Thyroid gland (tissue), 4 donors: Measurements from ENCODE around the gene CEP192. TPM values are rescaled to one million over a fixed set of nuclear protein-coding genes. Genes with fewer than 3 reads are reported as not detected.

Source experiments
- DNase-seq, 2 donors: peaks; one replicate each; pipeline ENCODE4 v3.0.0-alpha.2; 2019
- H3K27ac ChIP-seq, 3 donors: fragments of 200-600 bp; sonication (generic); 1 replicate in 2 of 3; 2 replicates in 1 of 3; pipeline ENCODE4 v1.5.1; 2016 to 2019; ENCODE audit warnings: mild to moderate bottlenecking in 1 of 3, moderate library complexity in 1 of 3
- H3K27me3 ChIP-seq: fragments of 200-600 bp; sonication (generic); one replicate; pipeline ENCODE4 v1.5.1; 2019
- H3K36me3 ChIP-seq, 2 donors: fragments of 200-600 bp; sonication (generic); one replicate each; pipeline ENCODE4 v1.5.1; 2016 to 2019
- H3K4me1 ChIP-seq, 2 donors: fragments of 200-600 bp; sonication (generic); one replicate each; pipeline ENCODE4 v1.5.1; 2017 to 2019
- H3K4me3 ChIP-seq, 3 donors: fragments of 200-600 bp; sonication (generic); replicated peaks in 1 of 3; 1 replicate in 2 of 3; 2 replicates in 1 of 3; pipeline ENCODE4 v1.5.1; 2016; ENCODE audit warnings: mild to moderate bottlenecking in 1 of 3
- H3K9me3 ChIP-seq: fragments of 200-600 bp; sonication (generic); one replicate; pipeline ENCODE4 v1.5.1; 2017
- POLR2A ChIP-seq, 2 donors: fragments of 450-650 bp; IDR thresholded peaks; one replicate each; pipeline ENCODE4 v1.6.1; 2017; ENCODE audit warnings: antibody characterized with exemption in 2 of 2, mild to moderate bottlenecking in 2 of 2, moderate library complexity in 1 of 2
- WGBS, 2 donors: methylation state at CpG; one replicate each; pipeline ENCODE4 v1.1.5; 2017; 5-methylcytosine and 5-hydroxymethylcytosine counted together
- intact Hi-C: fragments of 100-400 bp; cut with DNase I; formaldehyde crosslinking; loops from one replicate; pipeline ENCODE4 v1.15.1; 2023
- total RNA-seq, 4 donors: library from RNA; depleted of rRNA; stranded (reverse); fragments of >200 nt; gene quantifications; one replicate each; pipeline ENCODE4 v1.2.3, GENCODE V29; 2016
- TF ChIP-seq, protein P1 (sequence below), 6 experiments: fragments of 200-600 bp in 3 of 6; fragments of 450-650 bp in 3 of 6; sonication (generic) in 3 of 6; IDR thresholded peaks; one replicate each; pipeline ENCODE4 v1.5.1; 2016 to 2019; ENCODE audit warnings: antibody characterized with exemption in 6 of 6, mild to moderate bottlenecking in 2 of 6, inconsistent platforms in 1 of 6, moderate library complexity in 1 of 6

Gene CEP192
- total RNA-seq, 4 donors from 2014 or later: 23.8 to 36.0 (median 32.2) TPM

DNA sequence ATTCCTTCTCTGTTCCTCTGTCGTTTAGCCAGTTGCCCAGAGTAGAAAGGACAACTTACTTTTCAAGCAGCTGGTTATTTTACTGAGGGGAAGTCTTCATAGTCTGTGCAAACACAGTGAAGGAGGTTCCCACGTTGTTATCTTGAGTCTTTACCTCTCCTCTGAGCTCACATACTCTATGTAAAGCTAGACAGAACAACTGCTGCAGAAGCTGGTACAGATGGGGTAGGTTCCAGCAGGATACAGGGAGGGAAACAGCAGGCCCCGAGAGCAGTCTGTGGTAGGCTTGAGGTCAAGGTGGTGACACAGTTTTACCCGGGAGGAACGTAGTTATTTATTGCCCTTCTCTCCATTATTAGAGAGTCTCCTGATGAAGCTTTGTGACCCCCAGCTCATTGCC lies 134.0 kb downstream of the CEP192 start:
- no peaks in the 10 kb centered on the region for H3K9me3 ChIP-seq
- intact Hi-C loops: no loop called here
- H3K36me3 ChIP-seq: no peaks in the 10 kb centered on the region
- TF ChIP-seq, protein P1, sequence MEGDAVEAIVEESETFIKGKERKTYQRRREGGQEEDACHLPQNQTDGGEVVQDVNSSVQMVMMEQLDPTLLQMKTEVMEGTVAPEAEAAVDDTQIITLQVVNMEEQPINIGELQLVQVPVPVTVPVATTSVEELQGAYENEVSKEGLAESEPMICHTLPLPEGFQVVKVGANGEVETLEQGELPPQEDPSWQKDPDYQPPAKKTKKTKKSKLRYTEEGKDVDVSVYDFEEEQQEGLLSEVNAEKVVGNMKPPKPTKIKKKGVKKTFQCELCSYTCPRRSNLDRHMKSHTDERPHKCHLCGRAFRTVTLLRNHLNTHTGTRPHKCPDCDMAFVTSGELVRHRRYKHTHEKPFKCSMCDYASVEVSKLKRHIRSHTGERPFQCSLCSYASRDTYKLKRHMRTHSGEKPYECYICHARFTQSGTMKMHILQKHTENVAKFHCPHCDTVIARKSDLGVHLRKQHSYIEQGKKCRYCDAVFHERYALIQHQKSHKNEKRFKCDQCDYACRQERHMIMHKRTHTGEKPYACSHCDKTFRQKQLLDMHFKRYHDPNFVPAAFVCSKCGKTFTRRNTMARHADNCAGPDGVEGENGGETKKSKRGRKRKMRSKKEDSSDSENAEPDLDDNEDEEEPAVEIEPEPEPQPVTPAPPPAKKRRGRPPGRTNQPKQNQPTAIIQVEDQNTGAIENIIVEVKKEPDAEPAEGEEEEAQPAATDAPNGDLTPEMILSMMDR (IDR thresholded peaks at IDR 0.05): no peak
- TF ChIP-seq POLR2A (IDR thresholded peaks at IDR 0.05): no peak
- H3K4me1 ChIP-seq: no peaks in the 10 kb centered on the region
- DNase-seq: no peak
- no peak overlapping the region for H3K4me3 ChIP-seq
- no peak overlapping the region for H3K27ac ChIP-seq
- H3K27me3 ChIP-seq: no peaks in the 10 kb centered on the region
- WGBS, 2 donors: 48 to 60% methylated on average over 5 of the region's 5 CpGs

DNA sequence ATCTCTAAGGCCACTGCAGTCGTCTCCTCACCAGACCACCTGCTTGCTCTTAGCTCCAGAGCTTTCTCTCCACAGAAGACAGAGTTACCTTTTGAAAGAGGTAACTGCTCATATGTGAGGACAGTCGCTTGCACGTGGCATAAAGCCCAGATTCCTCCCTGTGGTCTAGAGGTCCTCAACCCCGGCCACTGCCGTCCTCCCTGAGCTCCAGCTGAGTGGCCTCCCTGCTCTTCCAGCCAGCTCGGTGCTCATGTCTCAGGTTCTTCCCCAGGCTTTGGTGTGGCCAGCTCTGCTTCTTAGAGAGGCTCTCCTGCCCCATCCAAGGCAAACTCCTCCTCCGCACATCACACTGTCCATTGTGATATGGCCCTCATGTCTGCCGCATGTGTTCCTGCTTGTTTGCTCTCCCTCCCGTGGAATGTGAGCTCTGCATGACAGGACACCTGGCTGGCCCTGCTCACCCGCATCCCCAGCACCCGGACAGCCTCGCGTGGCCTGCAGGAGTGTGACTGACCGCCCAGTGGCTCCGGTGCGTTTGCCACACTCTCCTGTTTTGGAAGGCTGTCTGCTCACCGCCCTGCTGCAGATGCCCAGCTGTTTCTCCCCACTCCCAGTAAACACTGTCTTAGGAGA lies 135.9 kb downstream of the CEP192 start:
- WGBS, 2 donors: 88 to 91% methylated on average over 17 of the region's 17 CpGs
- no peaks in the 10 kb centered on the region for H3K9me3 ChIP-seq
- intact Hi-C loops: no loop called here
- no peak for DNase-seq
- no peaks in the 10 kb centered on the region for H3K4me1 ChIP-seq
- H3K27me3 ChIP-seq: no peaks in the 10 kb centered on the region
- no peak for TF ChIP-seq POLR2A (IDR thresholded peaks at IDR 0.05)
- TF ChIP-seq, protein P1 (IDR thresholded peaks at IDR 0.05): no peak
- H3K27ac ChIP-seq: no peak overlapping the region
- H3K4me3 ChIP-seq: no peak overlapping the region
- no peaks in the 10 kb centered on the region for H3K36me3 ChIP-seq

DNA sequence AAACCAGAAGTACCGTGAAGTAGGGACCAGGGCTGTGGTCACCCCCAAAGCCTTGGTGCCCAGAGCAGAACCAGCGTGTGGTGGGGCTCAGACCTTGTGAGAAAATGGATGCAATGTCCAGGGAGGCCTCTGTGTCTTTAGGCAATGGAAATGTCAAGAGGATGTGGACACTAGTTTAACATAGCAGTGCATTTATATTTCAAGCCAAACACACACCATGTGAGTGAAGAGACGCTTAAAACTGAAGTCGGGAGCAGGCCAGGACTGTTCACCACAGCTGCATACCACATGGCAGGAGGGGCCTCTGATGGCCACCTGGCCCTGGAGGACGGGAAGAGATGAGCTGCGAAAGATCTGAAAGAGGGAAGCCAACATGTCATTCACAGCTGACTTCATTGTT lies 140.1 kb downstream of the CEP192 start:
- H3K36me3 ChIP-seq: no peaks in the 10 kb centered on the region
- H3K27ac ChIP-seq: no peak overlapping the region
- no peak overlapping the region for H3K4me3 ChIP-seq
- no peaks in the 10 kb centered on the region for H3K9me3 ChIP-seq
- TF ChIP-seq, protein P1 (IDR thresholded peaks at IDR 0.05): no peak
- no peak for TF ChIP-seq POLR2A (IDR thresholded peaks at IDR 0.05)
- 84 to 94% methylated on average over 6 of the region's 6 CpGs for WGBS, 2 donors
- no peak for DNase-seq
- peaks cover under 1 to 3% of the 10 kb centered on the region in 2 donors for H3K4me1 ChIP-seq
- H3K27me3 ChIP-seq: no peaks in the 10 kb centered on the region
- intact Hi-C loops: no loop called here

DNA sequence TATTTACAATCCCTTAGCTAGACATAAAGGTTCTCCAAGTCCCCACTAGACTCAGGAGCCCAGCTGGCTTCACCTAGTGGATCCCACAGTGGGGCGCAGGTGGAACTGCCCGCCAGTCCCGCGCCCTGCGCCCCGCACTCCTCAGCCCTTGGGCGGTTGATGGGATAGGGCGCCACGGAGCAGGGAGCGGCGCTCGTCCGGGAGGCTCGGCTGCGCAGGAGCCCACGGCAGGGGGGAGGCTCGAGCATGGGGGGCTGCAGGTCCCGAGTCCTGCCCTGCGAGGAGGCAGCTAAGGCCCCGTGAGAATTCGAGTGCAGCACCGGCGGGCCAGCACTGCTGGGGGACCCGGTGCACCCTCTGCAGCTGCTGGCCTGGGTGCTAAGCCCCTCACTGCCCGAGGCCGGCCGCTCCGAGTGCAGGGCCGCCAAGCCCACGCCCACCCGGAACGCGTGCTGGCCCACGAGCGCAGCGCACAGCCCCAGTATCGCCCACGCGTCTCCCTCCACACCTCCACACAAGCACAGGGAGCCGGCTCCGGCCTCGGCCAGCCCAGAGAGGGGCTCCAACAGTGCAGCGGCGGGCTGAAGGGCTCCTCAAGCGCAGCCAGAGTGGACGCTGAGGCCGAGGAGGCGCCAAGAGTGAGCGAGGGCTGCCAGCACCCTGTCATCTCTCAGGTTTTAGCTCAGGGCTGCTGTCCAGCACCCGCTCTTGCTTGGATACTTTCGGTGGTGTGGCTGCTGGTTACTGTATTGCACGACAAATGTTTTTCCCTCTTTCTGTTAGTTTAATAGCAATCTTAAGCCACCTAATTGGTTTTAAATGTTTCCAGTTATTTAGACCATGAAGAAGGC lies 143.6 kb downstream of the CEP192 start:
- Histone ChIP-seq H3K27ac (no peak overlapping the region), H3K27me3 (no peaks in the 10 kb centered on the region), H3K4me3 (no peak overlapping the region), H3K9me3 (no peaks in the 10 kb centered on the region), H3K4me1 (peaks cover 8 to 15% of the 10 kb centered on the region in 2 donors), H3K36me3 (no peaks in the 10 kb centered on the region)
- no peak for DNase-seq
- intact Hi-C loops: no loop called here
- 90 to 98% methylated on average over 12 to 23 of the region's 52 CpGs for WGBS, 2 donors
- no peak for TF ChIP-seq POLR2A (IDR thresholded peaks at IDR 0.05)
- TF ChIP-seq, protein P1 (IDR thresholded peaks at IDR 0.05): no peak
